Measurements from ENCODE around the gene AHNAK.
"Not testable (repeated sequence)": the region's sequence is repeated elsewhere in the genome, so short reads cannot be mapped to it uniquely, and the experiment has no call there.

Gene AHNAK

GRCh38 chr11:62536301-62536957 is 10.2 kb downstream of the AHNAK start:
- no peak for DNase-seq (ENCODE audit: low read depth in 3 of 3)

- no peak for DNase-seq (ENCODE audit: low read depth in 3 of 3)
These were observed 10.8 kb downstream of the AHNAK start for GRCh38 chr11:62535802-62536201.

- no peak for DNase-seq (ENCODE audit: low read depth in 3 of 3)
These were observed 11.6 kb downstream of the AHNAK start for GRCh38 chr11:62534779-62535545.

- DNase-seq (ENCODE audit: low read depth in 3 of 3), result no peak
These were observed 14.5 kb downstream of the AHNAK start for GRCh38 chr11:62532096-62532495.

GRCh38 chr11:62516736-62517371 is 29.8 kb downstream of the AHNAK start:
- DNase-seq (ENCODE audit: low read depth in 3 of 3), result no peak

GRCh38 chr11:62514151-62514550 is 32.5 kb downstream of the AHNAK start:
- no peak for DNase-seq (ENCODE audit: low read depth in 3 of 3)

- no peak for DNase-seq (ENCODE audit: low read depth in 3 of 3)
These were observed 33.0 kb downstream of the AHNAK start for GRCh38 chr11:62513626-62514025.

- no peak for DNase-seq (ENCODE audit: low read depth in 3 of 3)
These were observed 33.6 kb downstream of the AHNAK start for GRCh38 chr11:62512961-62513360.

GRCh38 chr11:62508336-62509058 is 38.1 kb downstream of the AHNAK start:
- DNase-seq (ENCODE audit: low read depth in 3 of 3), result no peak

- DNase-seq (ENCODE audit: low read depth in 3 of 3), result no peak
These were observed 39.5 kb downstream of the AHNAK start for GRCh38 chr11:62507125-62507422.

- no peak for DNase-seq (ENCODE audit: low read depth in 3 of 3)
These were observed 40.0 kb downstream of the AHNAK start for GRCh38 chr11:62506413-62507124.

- no peak for DNase-seq (ENCODE audit: low read depth in 3 of 3)
These were observed 41.0 kb downstream of the AHNAK start for GRCh38 chr11:62505440-62506091.

- no peak for DNase-seq (ENCODE audit: low read depth in 3 of 3)
These were observed 41.6 kb downstream of the AHNAK start for GRCh38 chr11:62505059-62505439.

- no peak for DNase-seq (ENCODE audit: low read depth in 3 of 3)
These were observed 42.2 kb downstream of the AHNAK start for GRCh38 chr11:62504158-62504973.

- no peak for DNase-seq (ENCODE audit: low read depth in 3 of 3)
These were observed 44.4 kb downstream of the AHNAK start for GRCh38 chr11:62502030-62502730.

- no peak for DNase-seq (ENCODE audit: low read depth in 3 of 3)
These were observed 45.1 kb downstream of the AHNAK start for GRCh38 chr11:62501432-62501891.

- DNase-seq (ENCODE audit: low read depth in 3 of 3), result no peak
These were observed 46.0 kb downstream of the AHNAK start for GRCh38 chr11:62500650-62501030.

GRCh38 chr11:62499944-62500649 is 46.5 kb downstream of the AHNAK start:
- no peak for DNase-seq (ENCODE audit: low read depth in 3 of 3)

GRCh38 chr11:62499311-62499943 is 47.2 kb downstream of the AHNAK start:
- DNase-seq (ENCODE audit: low read depth in 3 of 3), result not testable (repeated sequence)

Measured in stimulated activated CD4-positive, alpha-beta T cell treated with anti-CD3 and anti-CD28 coated beads, TNF-alpha, amount 100 ng/mL, for 24 hours (primary cell).